ENCODE results near the gene TSPO2. TPM values are rescaled to one million over a fixed set of nuclear protein-coding genes. Genes with fewer than 3 reads are reported as not detected.

TSPO2 gene
- polyA plus RNA-seq, 1 donor (not counting 4 experiments of a cell fraction or from before 2014, with no cell fraction given) = not detected

DNA sequence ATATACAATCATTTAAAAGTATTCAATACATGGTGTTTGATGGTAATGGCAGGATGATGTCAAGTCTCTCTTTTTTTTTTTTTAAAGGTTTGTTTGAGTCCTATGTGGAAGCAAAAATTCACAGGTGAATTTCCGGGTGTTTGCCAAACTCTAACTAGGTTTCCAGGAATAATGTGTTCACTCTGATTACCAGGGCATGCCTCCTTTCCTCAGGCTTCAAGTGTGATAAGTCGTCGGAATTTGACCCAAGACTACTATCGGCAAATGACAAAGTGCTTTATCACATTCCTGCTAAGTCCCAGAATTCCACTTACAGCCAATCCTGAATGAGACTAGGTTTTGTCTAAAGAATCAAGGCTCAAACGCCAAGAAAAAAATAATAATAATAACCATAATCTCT, 22.6 kb downstream of the TSPO2 start:
- no peak overlapping the region for H3K4me3 ChIP-seq (ENCODE audit: control insufficient read depth in 2 of 3, extremely low read depth in 1 of 3, insufficient read depth in 2 of 3, low read depth in 1 of 3, low read length in 3 of 3)
- H3K27me3 ChIP-seq (ENCODE audit: control insufficient read depth, extremely low read depth, insufficient read depth, low read length) = no peaks in the 10 kb centered on the region
- H3K4me2 ChIP-seq (ENCODE audit: control insufficient read depth, extremely low read depth, insufficient read depth, low read depth, low read length) = no peak overlapping the region
- H3K27ac ChIP-seq (ENCODE audit: control insufficient read depth, insufficient read depth, low read length) = no peak overlapping the region
- H3K9ac ChIP-seq (ENCODE audit: control insufficient read depth, extremely low read depth, insufficient read depth, low read length) = no peak overlapping the region
- no peak for FAIRE-seq
- peaks cover under 1% of the 10 kb centered on the region for H3K4me1 ChIP-seq (ENCODE audit: control insufficient read depth, extremely low read depth, insufficient read depth, low read length)
- no peak for DNase-seq (ENCODE audit: low read depth, low spot score)
- dilution Hi-C loops (cut with MboI; ENCODE audit: extremely low pct_ligation_motif_present, low sequenced_read_pairs) = no loop called here
- H3K9me3 ChIP-seq (ENCODE audit: control insufficient read depth, low read depth, low read length) = no peaks in the 10 kb centered on the region
- H2AFZ ChIP-seq (ENCODE audit: control insufficient read depth, low read length) = no peak overlapping the region
- H3K36me3 ChIP-seq (ENCODE audit: control insufficient read depth in 2 of 2, extremely low read depth in 1 of 2, insufficient read depth in 2 of 2, low read length in 2 of 2) = peaks cover 2 to 8% of the 10 kb centered on the region in 2 experiments
- H4K20me1 ChIP-seq (ENCODE audit: control insufficient read depth, extremely low read depth, insufficient read depth, low read length) = no peaks in the 10 kb centered on the region
- no peak for TF ChIP-seq EZH2 (IDR thresholded peaks at IDR 0.05; ENCODE audit: low read length)
- TF ChIP-seq, protein P1, sequence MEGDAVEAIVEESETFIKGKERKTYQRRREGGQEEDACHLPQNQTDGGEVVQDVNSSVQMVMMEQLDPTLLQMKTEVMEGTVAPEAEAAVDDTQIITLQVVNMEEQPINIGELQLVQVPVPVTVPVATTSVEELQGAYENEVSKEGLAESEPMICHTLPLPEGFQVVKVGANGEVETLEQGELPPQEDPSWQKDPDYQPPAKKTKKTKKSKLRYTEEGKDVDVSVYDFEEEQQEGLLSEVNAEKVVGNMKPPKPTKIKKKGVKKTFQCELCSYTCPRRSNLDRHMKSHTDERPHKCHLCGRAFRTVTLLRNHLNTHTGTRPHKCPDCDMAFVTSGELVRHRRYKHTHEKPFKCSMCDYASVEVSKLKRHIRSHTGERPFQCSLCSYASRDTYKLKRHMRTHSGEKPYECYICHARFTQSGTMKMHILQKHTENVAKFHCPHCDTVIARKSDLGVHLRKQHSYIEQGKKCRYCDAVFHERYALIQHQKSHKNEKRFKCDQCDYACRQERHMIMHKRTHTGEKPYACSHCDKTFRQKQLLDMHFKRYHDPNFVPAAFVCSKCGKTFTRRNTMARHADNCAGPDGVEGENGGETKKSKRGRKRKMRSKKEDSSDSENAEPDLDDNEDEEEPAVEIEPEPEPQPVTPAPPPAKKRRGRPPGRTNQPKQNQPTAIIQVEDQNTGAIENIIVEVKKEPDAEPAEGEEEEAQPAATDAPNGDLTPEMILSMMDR (optimal IDR thresholded peaks at IDR 0.05 in 1 of 3, IDR thresholded peaks at IDR 0.05 in 1 of 3, conservative IDR thresholded peaks at IDR 0.05 in 1 of 3; ENCODE audit: extremely low read depth in 1 of 3, insufficient read depth in 2 of 3, low read length in 3 of 3) = no peak
- no peaks in the 10 kb centered on the region for H3K9me1 ChIP-seq (ENCODE audit: control insufficient read depth, extremely low read depth, insufficient read depth, low read length)
- H3K79me2 ChIP-seq (ENCODE audit: control insufficient read depth, insufficient read depth, low read length) = no peaks in the 10 kb centered on the region

DNA sequence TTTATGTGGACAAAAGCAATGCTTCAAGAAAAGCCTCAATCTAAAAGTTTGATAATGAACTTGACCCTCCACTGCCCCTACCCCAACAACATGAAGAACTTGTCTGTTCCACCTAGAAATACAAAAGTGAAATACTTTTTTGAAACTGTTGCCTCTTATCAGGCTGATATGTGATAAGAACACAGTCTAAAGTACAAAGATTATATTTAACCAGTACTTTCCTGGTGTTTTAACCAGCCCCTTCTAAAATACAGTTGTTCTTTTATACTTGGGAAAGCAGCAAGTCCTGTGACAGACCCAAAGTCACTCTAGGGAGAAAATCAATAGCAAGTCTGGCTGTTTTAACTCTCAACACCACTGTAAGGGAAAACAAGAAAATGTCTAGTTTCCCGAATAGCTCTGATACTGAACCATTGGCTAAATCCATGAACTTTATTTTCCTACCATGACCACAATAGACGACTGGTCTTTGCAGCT, 23.3 kb downstream of the TSPO2 start:
- Histone ChIP-seq H3K27ac (ENCODE audit: control insufficient read depth, insufficient read depth, low read length) (no peak overlapping the region), H3K9ac (ENCODE audit: control insufficient read depth, extremely low read depth, insufficient read depth, low read length) (no peak overlapping the region), H3K27me3 (ENCODE audit: control insufficient read depth, extremely low read depth, insufficient read depth, low read length) (no peaks in the 10 kb centered on the region), H4K20me1 (ENCODE audit: control insufficient read depth, extremely low read depth, insufficient read depth, low read length) (no peaks in the 10 kb centered on the region), H3K4me3 (ENCODE audit: control insufficient read depth in 2 of 3, extremely low read depth in 1 of 3, insufficient read depth in 2 of 3, low read depth in 1 of 3, low read length in 3 of 3) (no peak overlapping the region), H3K4me1 (ENCODE audit: control insufficient read depth, extremely low read depth, insufficient read depth, low read length) (no peaks in the 10 kb centered on the region), H3K4me2 (ENCODE audit: control insufficient read depth, extremely low read depth, insufficient read depth, low read depth, low read length) (no peak overlapping the region), H3K36me3 (ENCODE audit: control insufficient read depth in 2 of 2, extremely low read depth in 1 of 2, insufficient read depth in 2 of 2, low read length in 2 of 2) (peaks cover 2 to 8% of the 10 kb centered on the region in 2 experiments), H2AFZ (ENCODE audit: control insufficient read depth, low read length) (no peak overlapping the region), H3K9me3 (ENCODE audit: control insufficient read depth, low read depth, low read length) (no peaks in the 10 kb centered on the region), H3K9me1 (ENCODE audit: control insufficient read depth, extremely low read depth, insufficient read depth, low read length) (no peaks in the 10 kb centered on the region), H3K79me2 (ENCODE audit: control insufficient read depth, insufficient read depth, low read length) (no peaks in the 10 kb centered on the region)
- DNase-seq (ENCODE audit: low read depth, low spot score) (no peak), FAIRE-seq (no peak)
- dilution Hi-C loops (cut with MboI; ENCODE audit: extremely low pct_ligation_motif_present, low sequenced_read_pairs) = no loop called here
- TF ChIP-seq EZH2 (IDR thresholded peaks at IDR 0.05; ENCODE audit: low read length) = no peak
- TF ChIP-seq, protein P1 (optimal IDR thresholded peaks at IDR 0.05 in 1 of 3, IDR thresholded peaks at IDR 0.05 in 1 of 3, conservative IDR thresholded peaks at IDR 0.05 in 1 of 3; ENCODE audit: extremely low read depth in 1 of 3, insufficient read depth in 2 of 3, low read length in 3 of 3) = no peak

All from keratinocyte (primary cell).